T47D (cell line): ENCODE data around the gene GALNT5.
A peak's percentile ranks its signal among the peaks of the same experiment; 100 is the strongest.
"Not testable (repeated sequence)": the region's sequence is repeated elsewhere in the genome, so short reads cannot be mapped to it uniquely, and the experiment has no call there.

Experiments
- DNase-seq, 2 experiments: peaks; one replicate each; pipeline versions ENCODE4 v3.0.0 to v3.0.0-alpha.2; 2011 to 2012; ENCODE audit warnings: low read depth in 1 of 2, low spot score in 1 of 2
- JUND ChIP-seq: IDR thresholded peaks from 2 replicates; pipeline ENCODE4 v1.6.1; 2012; ENCODE audit warnings: low read depth
- in situ Hi-C: cut with HindIII; loops from 2 replicates; pipeline ENCODE4 v1.10.0; 2016; ENCODE audit warnings: low sequenced_read_pairs, low pct_unique_long_range_greater_than_20kb

The GALNT5 gene

DNA sequence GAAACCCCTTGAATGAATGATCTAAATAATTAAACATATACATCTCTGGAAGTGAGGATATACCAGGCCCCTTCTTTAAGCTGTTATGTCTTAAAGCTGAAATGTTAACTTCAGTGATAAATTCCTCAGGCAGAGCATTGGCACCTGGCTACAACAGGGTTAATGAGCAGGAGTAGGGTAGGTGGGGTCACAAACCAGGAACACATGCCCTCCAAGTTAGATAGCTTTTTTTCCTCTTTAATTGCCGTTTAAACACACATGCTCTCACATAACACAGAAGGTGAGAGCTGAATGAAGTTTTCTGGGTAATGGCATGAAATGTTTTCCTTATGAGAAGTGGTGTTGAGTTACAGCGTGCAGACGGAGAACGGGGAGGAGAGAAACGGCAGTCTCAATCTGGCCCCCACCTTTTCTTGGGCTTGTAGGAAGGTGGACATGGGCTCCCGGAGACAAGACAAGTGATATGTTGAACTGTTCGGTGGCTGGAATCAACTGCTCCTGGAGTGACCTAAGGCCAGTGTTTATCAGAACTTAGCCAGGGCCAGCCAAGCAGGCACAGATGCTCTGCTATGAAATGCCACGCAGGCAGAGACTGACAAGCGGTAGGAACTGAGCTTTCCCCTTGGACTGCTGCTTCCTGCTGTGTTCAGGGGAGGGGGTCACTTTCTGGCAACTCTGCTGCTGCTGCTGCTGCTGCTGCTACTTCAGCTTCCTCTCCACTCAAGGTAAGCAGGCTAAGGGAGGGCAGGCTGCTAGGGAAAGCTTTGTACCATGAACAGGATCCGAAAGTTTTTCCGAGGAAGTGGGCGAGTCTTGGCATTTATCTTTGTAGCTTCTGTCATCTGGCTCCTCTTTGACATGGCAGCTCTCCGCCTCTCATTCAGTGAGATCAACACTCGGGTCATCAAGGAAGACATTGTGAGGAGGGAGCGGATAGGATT is at the start of gene GALNT5:
Gene GALNT5 (plus strand): TSS at position 394 of the 941 bp plus-strand sequence. CDS start 378 bp downstream, at position 772.
- in situ Hi-C loops = no loop called here
- DNase-seq = peak in 1 of 2 experiments; percentile 23
- TF ChIP-seq JUND = no peak

DNA sequence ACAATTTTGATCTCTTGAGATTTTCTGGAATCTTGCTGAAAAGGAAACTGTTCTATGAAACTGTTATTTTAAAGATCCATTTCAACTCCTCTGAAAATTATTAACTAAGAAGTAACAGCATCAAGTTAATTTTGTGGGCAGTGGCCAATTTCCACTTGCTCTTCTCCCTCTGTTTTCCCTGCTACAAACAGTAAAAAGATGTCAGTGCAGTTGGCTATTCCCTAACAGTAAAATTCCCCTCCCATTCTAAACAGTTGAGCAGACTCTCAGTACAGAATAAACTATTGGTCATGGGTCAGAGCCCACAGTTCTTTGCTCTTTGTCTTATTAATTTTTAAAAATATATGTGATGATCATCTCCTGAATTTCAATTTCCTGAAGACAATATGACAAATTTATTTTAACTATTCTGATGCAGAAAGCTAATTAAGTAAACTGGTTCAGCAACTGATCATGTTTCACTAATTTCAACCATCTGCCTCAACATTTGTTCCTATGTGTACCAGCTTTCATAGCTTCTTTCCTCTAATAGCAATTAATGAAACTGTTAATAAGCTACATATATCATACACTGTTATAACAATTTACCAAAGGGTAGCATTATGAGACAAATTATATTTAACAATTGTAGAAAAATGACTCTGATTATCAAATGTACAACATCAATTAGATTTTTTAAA is 41.1 kb upstream of the GALNT5 start:
- no peak for TF ChIP-seq JUND
- in situ Hi-C loops = no loop called here
- DNase-seq = no peak

- in situ Hi-C loops = no loop called here
- DNase-seq = no peak
- no peak for TF ChIP-seq JUND
These were observed 40.1 kb upstream of the GALNT5 start for GRCh38 chr2:157217409-157217808.

DNA sequence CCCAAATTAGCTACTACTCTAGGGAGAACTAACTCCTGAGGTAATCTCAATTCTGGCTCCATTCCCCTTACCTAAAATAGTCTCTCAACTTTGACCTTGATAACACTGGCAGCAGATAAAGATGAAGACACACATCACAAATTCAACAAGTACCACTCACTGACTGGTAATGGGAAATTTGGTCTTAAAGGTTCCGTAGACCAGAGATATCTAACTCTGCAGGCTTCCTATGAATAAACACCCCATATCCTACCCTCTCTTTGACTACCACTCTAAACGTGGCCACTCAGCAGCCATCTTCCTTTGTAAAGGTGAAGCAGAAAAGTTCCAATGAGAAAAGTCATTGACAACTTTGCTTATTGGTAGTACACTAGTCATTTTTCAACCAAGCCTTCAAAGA is 38.6 kb upstream of the GALNT5 start:
- no peak for DNase-seq
- TF ChIP-seq JUND = no peak
- in situ Hi-C loops = no loop called here

DNA sequence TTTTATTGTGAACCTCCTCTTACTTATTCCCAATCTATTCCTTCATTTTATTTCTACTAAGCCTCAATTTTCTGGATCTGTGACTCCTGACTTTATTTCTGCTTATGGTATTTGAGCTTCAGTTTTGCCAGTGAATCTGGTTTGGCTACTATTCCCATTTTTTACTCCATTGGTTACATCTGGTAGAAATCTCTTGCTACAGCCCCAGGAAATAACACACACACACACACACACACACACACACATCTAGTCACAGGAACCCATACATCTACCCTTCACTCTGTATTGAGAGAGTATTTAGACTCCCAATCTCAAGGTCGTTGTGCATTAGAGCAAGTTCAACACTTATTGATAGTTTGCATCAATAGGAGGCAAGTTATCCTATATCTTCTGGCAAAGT is 37.0 kb upstream of the GALNT5 start:
- peak in 1 of 2 experiments; percentile 12 for DNase-seq
- TF ChIP-seq JUND = no peak
- in situ Hi-C loops = no loop called here

- DNase-seq = peak in 1 of 2 experiments; percentile 73
- no peak for TF ChIP-seq JUND
- in situ Hi-C loops = no loop called here
These were observed 36.0 kb upstream of the GALNT5 start for GRCh38 chr2:157221394-157221988.

DNA sequence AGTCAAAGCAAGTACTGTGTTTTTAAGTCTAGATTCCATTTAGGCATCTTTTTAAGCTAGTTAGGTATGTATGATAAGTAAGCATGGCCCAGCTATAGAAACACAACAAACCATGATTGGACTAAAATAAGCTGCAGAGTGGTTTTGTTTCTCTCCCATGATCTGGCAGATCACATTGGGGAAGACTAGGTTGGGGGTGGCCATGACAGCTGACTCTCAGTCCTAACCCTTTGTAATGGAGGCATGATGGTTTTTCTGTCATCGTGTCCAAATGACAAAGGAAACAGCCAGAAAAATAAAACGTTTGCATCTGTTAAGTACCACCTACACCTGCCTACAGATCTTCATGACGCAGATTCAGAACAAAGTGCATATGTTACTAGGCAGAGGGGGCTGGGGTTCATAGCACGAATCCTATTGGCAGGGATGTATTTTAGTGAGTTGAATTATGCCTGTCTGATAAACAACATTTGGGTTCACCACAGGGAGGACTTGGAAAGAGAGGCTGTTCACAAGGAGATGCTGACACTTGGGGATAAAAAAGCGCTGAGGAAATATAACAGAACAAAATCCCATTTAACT is 33.8 kb upstream of the GALNT5 start:
- TF ChIP-seq JUND = no peak
- DNase-seq = no peak
- in situ Hi-C loops = no loop called here

GRCh38 chr2:157224448-157224847 is 33.1 kb upstream of the GALNT5 start:
- DNase-seq, in situ Hi-C loops: not testable (repeated sequence)

DNA sequence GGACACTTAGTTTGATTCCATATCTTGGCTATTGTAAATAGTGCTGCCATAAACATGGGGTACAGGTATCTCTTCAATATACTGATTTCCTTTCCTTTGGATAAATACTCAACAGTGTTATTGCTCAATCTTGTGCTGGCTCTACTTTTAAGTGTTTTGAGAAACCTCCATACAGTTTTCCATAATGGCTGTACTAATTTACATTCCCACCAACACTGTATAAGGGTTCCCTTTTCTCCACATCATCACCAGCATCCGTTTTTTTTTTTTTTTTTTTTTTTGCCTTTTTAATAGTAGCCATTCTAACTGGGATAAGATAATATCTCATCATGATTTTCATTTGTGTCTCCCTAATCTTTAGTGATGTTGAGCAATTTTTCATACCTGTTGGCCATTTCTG is 29.9 kb upstream of the GALNT5 start:
- in situ Hi-C loops = no loop called here
- no peak for DNase-seq
- TF ChIP-seq JUND = no peak

GRCh38 chr2:157228946-157229345 is 28.6 kb upstream of the GALNT5 start:
- TF ChIP-seq JUND = no peak
- in situ Hi-C loops = no loop called here

DNA sequence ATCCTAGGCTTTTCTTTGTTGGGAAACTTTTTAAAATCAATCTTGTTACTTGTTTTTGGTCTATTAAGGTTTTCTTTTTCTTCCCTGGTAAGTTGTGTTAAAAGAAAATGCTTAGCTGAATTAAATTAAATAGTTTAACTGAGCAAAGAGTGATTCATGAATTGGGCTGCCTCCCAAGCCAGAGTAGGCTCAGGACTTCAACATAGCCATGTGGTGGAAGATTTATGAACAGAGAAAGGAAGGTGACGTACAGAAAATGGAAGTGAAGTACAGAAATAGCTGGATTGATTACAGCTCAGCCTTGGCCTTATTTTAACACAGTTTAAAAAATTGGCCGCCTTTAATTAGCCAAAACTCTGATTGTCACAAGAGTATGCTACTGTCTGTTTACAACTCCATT is 27.9 kb upstream of the GALNT5 start:
- in situ Hi-C loops = no loop called here
- no peak for DNase-seq
- no peak for TF ChIP-seq JUND

More at GRCh38 chr2:157228946-157229345, 28.6 kb upstream of the GALNT5 start:
- DNase-seq = no peak

GRCh38 chr2:157231476-157231875 is 26.0 kb upstream of the GALNT5 start:
- in situ Hi-C loops = no loop called here
- TF ChIP-seq JUND = no peak
- DNase-seq = no peak
